Testis (tissue), 3 donors: ENCODE measurements around the gene ENPP7. TPM values are rescaled to one million over a fixed set of nuclear protein-coding genes. Genes with fewer than 3 reads are reported as not detected.
A peak's percentile ranks its signal among the peaks of the same experiment; 100 is the strongest.

Source experiments
- DNase-seq: peaks from one replicate; pipeline ENCODE4 v3.0.0-alpha.2; 2019
- H3K27ac ChIP-seq, 2 donors: fragments of 200-600 bp; sonication (generic); one replicate each; pipeline ENCODE4 v1.5.1; 2019
- H3K27me3 ChIP-seq: fragments of 200-600 bp; sonication (generic); one replicate; pipeline ENCODE4 v1.5.1; 2019
- H3K36me3 ChIP-seq: fragments of 200-600 bp; sonication (generic); one replicate; pipeline ENCODE4 v1.5.1; 2017; ENCODE audit warnings: low read depth; ENCODE audit errors: missing control alignments
- H3K4me1 ChIP-seq: fragments of 200-600 bp; sonication (generic); one replicate; pipeline ENCODE4 v1.5.1; 2019
- H3K4me3 ChIP-seq, 2 donors: fragments of 200-600 bp; sonication (generic); one replicate each; pipeline ENCODE4 v1.5.1; 2017 to 2019
- H3K9me3 ChIP-seq: fragments of 200-600 bp; sonication (generic); one replicate; pipeline ENCODE4 v1.5.1; 2017
- POLR2A ChIP-seq: fragments of 450-650 bp; IDR thresholded peaks from one replicate; pipeline ENCODE4 v1.6.1; 2017; ENCODE audit warnings: antibody characterized with exemption, mild to moderate bottlenecking, moderate library complexity
- WGBS, 2 donors: methylation state at CpG; one replicate each; pipeline ENCODE4 v1.1.5; 2018; 5-methylcytosine and 5-hydroxymethylcytosine counted together
- intact Hi-C: fragments of 100-400 bp; cut with DNase I; formaldehyde crosslinking; loops from one replicate; pipeline ENCODE4 v1.15.1; 2023; ENCODE audit warnings: low total_unique reads
- polyA plus RNA-seq: library from polyadenylated mRNA; stranded (reverse); fragments of 350-450 nt; fragmentation: Illumina TruSeq; extraction: RNeasy Lipid Tissue Mini Kit (QIAGEN cat#74804); gene quantifications from one replicate; pipeline ENCODE4 v1.2.3, GENCODE V29; 2014; ENCODE audit warnings: low read depth, low replicate concordance; ENCODE audit not compliant: insufficient read depth
- total RNA-seq, 2 donors: library from RNA; depleted of rRNA; stranded (reverse); fragments of >200 nt; gene quantifications; one replicate each; pipeline ENCODE4 v1.2.3, GENCODE V29; 2016
- TF ChIP-seq, protein P1 (sequence below), 3 experiments: fragments of 450-650 bp in 2 of 3; fragments of 200-600 bp in 1 of 3; sonication (generic) in 1 of 3; IDR thresholded peaks; one replicate each; pipeline ENCODE4 v1.5.1; 2016 to 2019; ENCODE audit warnings: antibody characterized with exemption in 3 of 3, mild to moderate bottlenecking in 2 of 3, moderate library complexity in 1 of 3

The ENPP7 gene
- total and polyA plus RNA-seq, 3 donors from 2014 or later, result 0.12 to 0.24 TPM; not detected in 1

GRCh38 chr17:79720705-79721292, 9.9 kb upstream of the ENPP7 start:
- intact Hi-C loops, result no loop called here
- Histone ChIP-seq H3K27me3 (no peaks in the 10 kb centered on the region), H3K4me1 (no peaks in the 10 kb centered on the region), H3K4me3 (no peak overlapping the region), H3K27ac (no peak overlapping the region), H3K36me3 (no peaks in the 10 kb centered on the region), H3K9me3 (no peaks in the 10 kb centered on the region)
- no peak for TF ChIP-seq POLR2A
- TF ChIP-seq, protein P1, sequence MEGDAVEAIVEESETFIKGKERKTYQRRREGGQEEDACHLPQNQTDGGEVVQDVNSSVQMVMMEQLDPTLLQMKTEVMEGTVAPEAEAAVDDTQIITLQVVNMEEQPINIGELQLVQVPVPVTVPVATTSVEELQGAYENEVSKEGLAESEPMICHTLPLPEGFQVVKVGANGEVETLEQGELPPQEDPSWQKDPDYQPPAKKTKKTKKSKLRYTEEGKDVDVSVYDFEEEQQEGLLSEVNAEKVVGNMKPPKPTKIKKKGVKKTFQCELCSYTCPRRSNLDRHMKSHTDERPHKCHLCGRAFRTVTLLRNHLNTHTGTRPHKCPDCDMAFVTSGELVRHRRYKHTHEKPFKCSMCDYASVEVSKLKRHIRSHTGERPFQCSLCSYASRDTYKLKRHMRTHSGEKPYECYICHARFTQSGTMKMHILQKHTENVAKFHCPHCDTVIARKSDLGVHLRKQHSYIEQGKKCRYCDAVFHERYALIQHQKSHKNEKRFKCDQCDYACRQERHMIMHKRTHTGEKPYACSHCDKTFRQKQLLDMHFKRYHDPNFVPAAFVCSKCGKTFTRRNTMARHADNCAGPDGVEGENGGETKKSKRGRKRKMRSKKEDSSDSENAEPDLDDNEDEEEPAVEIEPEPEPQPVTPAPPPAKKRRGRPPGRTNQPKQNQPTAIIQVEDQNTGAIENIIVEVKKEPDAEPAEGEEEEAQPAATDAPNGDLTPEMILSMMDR (IDR thresholded peaks at IDR 0.05), result no peak
- WGBS, 2 donors, result 64 to 78% methylated on average over 13 to 15 of the region's 15 CpGs
- no peak for DNase-seq

- TF ChIP-seq POLR2A, result no peak
- TF ChIP-seq, protein P1 (IDR thresholded peaks at IDR 0.05), result no peak
Measured at GRCh38 chr17:79721993-79722671, 8.6 kb upstream of the ENPP7 start.

DNA sequence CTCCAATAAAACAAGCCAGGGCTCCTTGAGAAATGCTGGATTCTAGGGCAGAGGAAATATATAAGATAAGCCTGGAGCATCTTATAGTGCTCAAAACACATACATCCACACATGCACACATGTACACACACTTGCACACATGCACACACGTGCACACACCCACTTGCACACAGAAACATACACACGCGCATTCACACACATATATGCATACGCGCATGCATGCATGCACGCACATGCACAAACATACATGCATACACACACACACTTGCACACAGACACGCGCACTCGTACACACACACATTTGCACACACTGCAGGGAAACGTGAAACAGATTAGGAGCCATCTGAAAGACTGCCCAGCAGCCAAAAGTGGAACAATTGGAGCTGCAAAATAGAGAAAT, 8.0 kb upstream of the ENPP7 start:
- no peaks in the 10 kb centered on the region for H3K4me1 ChIP-seq
- no peaks in the 10 kb centered on the region for H3K9me3 ChIP-seq
- TF ChIP-seq, protein P1 (IDR thresholded peaks at IDR 0.05), result no peak
- no peak for TF ChIP-seq POLR2A
- WGBS, 2 donors, result 82 to 89% methylated on average over 10 of the region's 10 CpGs
- intact Hi-C loops, result no loop called here
- H3K36me3 ChIP-seq, result no peaks in the 10 kb centered on the region
- no peaks in the 10 kb centered on the region for H3K27me3 ChIP-seq
- no peak overlapping the region for H3K4me3 ChIP-seq
- no peak overlapping the region for H3K27ac ChIP-seq
- DNase-seq, result no peak

More at GRCh38 chr17:79721993-79722671, 8.6 kb upstream of the ENPP7 start:
- Histone ChIP-seq H3K36me3 (no peaks in the 10 kb centered on the region), H3K27ac (no peak overlapping the region), H3K4me1 (no peaks in the 10 kb centered on the region), H3K9me3 (no peaks in the 10 kb centered on the region), H3K27me3 (no peaks in the 10 kb centered on the region), H3K4me3 (no peak overlapping the region)
- intact Hi-C loops, result no loop called here
- no peak for DNase-seq
- WGBS, 2 donors, result 54 to 56% methylated on average over 8 to 10 of the region's 10 CpGs

DNA sequence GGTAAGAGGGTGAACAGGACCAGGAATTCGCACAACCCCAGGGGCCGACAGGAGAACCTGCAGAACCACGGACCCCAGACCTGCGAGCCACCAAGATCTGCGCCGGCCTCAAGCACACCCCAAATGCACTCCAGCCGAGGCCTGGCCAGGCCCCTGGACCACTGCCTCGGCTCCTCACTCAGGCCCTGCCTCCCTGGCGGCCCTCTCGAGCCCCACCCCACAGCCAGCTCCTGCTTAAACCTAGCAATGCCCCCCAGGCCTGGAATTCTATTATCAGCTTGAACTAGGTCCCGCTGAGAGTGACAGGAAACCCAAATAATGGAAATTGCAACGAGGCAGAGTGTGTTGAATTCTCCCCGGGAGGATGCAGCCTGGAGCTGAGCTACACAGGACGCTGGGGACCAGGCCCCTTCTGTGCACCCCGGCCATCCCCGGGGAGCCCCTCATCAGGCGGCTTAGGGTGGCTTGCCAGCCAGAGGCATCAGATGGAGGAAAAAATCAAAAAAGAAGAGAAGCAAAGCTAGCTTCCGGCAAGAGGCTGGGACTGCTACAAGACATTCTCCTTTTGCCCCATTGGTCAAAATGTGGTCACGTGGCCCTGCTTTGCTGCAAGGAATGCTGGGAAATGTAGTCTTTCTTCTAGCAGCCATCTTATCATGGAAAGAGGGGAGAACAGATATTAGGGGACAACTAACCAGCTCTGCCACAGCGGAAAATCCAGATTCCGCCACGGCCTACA, 2.4 kb upstream of the ENPP7 start:
- no peaks in the 10 kb centered on the region for H3K36me3 ChIP-seq
- H3K27me3 ChIP-seq, result no peaks in the 10 kb centered on the region
- H3K4me1 ChIP-seq, result no peaks in the 10 kb centered on the region
- no peak overlapping the region for H3K27ac ChIP-seq
- WGBS, 2 donors, result 27 to 49% methylated on average over 16 to 22 of the region's 22 CpGs
- H3K9me3 ChIP-seq, result no peaks in the 10 kb centered on the region
- no peak for TF ChIP-seq POLR2A
- TF ChIP-seq, protein P1 (IDR thresholded peaks at IDR 0.05), result no peak
- intact Hi-C loops, result no loop called here
- H3K4me3 ChIP-seq, result peak overlapping the region; percentile 26 to 63
- DNase-seq, result peak; percentile 94
